ENCODE results near the gene C11orf68.

DNA sequence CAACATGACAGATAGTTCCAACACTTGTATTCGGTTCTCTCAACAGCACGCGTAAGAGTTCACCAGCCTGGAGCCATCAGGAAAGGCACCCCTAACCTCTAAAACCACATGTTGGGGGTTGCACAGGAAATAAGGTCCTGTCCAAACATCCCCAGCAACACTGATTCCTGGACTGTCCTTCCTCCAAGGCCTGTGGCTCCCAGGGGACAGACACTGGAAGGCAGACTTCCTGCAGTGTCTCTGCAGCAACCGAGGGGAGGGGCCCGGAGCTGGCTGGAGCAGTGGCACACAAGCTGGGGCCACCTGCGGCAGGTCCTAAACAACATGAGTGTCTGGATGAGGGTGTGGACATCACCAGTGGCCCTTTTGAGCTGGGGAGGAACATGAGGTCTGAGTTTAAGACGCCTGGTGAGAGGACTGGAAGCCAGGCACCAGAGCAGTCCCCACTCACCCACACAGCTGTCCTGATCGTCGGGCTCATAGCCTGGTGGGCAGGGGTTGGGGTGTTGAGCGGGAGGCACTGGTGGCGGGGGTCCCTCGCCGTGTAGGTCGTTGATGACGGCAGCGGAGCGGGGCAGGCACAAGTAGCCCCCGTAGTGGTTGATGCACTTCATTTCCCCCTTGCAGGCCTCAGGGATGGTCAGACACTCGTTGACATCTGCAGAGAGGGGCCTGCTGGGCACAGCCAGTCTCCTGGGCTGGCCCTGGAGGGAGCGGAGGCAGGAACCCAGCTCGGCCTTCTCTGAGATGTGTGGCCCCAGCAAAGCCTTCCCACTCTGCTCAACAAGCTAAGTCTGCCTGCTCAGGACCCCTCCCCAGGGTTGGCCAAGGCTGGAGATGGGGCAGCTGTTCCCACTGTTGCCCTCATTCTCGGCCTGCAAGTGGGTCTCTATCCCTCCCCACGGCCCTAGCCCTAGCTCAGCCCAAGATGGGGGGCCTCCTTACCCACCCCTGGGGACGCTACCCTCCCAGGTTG is 47.9 kb downstream of the C11orf68 start:
- TF ChIP-seq, protein P1, sequence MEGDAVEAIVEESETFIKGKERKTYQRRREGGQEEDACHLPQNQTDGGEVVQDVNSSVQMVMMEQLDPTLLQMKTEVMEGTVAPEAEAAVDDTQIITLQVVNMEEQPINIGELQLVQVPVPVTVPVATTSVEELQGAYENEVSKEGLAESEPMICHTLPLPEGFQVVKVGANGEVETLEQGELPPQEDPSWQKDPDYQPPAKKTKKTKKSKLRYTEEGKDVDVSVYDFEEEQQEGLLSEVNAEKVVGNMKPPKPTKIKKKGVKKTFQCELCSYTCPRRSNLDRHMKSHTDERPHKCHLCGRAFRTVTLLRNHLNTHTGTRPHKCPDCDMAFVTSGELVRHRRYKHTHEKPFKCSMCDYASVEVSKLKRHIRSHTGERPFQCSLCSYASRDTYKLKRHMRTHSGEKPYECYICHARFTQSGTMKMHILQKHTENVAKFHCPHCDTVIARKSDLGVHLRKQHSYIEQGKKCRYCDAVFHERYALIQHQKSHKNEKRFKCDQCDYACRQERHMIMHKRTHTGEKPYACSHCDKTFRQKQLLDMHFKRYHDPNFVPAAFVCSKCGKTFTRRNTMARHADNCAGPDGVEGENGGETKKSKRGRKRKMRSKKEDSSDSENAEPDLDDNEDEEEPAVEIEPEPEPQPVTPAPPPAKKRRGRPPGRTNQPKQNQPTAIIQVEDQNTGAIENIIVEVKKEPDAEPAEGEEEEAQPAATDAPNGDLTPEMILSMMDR (IDR thresholded peaks at IDR 0.05; ENCODE audit: insufficient read depth, low read depth, low read length), result no peak
- TF ChIP-seq EZH2 (IDR thresholded peaks at IDR 0.05; ENCODE audit: insufficient read depth, low read length), result no peak
